ENCODE results near the gene DNAJB11.
"Not testable (repeated sequence)": the region's sequence is repeated elsewhere in the genome, so short reads cannot be mapped to it uniquely, and the experiment has no call there.

DNAJB11 gene

DNA sequence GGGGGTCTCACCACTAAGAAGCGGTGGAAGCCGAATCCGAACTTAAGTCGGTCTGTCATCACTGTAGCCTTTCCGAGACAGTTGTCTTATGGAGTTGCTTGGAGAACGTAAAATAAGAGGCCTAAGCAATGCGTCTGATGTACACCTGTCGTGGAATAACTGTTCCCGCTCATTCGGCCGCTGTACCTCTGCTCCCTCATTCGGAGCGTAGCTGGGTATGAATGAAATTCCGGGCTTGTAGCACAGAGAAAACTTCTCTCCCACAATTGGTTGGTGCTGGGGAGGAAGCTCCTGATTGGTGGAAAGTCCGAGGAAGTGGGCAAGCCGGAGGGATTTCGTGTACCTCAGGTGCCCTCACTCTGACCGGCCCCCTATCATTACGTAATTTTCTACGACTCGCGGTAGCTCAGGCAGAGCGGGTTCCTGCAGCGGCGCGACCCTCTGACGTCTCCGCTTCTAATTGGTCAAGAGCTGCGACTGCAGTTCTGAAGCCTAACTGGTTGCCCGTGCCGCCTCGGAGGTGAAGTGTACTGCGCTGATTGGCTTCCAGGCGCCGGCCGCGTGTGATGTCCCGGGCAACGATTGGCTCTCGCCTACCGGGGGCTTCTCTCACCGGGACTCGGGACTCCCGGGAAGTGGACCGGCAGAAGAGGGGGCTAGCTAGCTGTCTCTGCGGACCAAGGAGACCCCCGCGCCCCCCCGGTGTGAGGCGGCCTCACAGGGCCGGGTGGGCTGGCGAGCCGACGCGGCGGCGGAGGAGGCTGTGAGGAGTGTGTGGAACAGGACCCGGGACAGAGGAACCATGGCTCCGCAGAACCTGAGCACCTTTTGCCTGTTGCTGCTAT is at the start of gene DNAJB11:
TSS of gene DNAJB11 (plus strand) at position 625 of the 845 bp plus-strand sequence. CDS start at position 803, 178 bp downstream.
- DNase-seq, result peak; percentile 98

DNA sequence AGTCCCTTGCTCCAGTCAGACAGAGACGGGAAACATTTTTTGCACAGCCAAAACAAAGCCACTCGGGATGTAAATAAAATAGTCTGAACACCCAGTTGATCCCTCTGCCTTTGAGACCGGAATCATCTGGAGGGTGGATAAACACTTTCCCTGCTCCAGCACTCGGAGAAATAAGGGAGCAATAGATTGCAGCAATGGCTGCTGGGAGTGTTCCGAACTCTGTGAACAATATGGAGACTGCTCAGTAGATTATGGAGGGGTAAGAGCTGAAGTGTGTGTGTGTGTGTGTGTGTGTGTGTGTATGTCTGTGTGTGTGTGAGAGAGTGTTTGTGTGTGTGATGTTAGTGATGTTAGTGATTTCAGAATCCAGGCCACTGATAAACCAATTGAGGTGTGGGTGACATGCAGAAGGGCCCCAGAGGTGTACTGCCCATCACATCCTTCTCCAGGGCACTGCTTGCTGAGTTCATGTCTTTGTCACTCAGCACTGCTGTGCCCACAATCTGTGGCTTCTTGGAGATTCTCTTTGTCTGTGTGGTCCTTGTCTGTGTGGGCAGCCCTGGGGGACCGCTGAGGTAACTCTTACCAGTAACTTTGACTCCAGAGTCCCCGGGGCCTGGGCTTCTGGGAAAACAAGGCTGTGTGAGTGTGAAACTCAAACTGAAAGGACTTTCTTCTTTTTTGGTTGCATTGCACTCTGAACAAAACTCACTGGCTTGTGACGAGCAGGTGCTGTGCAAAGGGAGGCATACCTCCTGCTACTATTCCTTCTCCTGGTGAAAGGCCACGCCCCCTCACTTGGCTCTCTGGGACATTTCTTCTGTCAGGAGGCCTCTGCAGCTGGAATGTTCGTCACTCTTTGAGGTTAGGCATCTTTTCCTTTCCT is 49.3 kb upstream of the DNAJB11 start:
- no peak for DNase-seq

DNA sequence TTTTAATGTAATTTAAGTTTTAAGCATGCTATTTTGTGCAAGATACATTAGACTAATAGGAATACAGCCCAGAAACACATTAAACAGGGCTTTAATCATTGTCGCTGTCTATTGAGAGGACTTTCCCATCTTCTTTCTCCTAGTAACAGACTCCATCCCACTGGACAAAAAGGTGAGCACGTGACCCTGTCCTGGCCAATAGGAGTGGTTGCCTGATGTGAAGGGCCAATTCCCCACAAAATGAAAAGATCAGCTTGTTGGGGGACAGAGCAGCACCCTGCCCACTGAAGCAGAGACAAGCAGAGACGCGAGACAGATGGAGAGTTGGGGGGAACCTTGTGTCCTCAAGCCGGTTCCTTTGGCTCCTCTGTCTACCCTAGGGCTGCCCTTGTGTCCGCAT is 47.5 kb upstream of the DNAJB11 start:
- DNase-seq, result no peak

DNA sequence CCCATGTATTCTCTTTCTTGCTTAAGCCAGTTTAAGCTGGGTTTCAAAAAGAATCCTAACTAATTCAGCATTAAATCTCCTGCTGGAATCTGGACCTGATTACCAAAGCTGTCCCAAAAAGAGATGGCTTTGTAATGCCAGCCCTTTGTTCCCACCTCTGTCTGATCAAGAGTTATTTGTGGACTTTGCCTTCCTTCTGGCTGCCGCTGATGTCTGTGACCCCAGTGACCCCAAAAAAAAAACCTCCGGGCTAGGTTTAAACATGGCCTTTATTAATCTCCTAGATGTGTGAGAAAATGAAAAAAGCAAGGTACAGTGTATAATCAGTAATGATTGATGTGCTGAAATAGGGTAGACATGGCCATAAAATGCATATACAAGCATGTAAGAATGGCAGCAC is 47.1 kb upstream of the DNAJB11 start:
- DNase-seq, result no peak

DNA sequence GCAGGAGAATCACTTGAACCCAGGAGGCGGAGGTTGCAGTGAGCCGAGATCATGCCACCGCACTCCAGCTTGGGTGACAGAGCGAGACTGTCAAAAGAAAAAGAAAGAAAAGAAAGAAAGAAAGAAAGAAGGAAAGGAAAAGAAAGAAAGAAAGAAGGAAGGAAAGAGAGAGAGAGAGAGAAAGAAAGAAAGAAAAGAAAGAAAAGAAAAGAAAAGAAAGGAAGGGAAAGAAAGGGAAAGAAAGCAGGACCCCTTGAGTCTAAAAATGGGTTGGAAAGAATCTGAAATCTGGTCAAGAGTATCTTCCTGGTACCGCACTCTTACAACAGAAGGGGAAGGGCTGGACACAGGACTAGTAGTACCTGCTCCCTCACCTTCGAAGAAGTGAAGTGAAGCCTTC is 45.9 kb upstream of the DNAJB11 start:
- no peak for DNase-seq

DNA sequence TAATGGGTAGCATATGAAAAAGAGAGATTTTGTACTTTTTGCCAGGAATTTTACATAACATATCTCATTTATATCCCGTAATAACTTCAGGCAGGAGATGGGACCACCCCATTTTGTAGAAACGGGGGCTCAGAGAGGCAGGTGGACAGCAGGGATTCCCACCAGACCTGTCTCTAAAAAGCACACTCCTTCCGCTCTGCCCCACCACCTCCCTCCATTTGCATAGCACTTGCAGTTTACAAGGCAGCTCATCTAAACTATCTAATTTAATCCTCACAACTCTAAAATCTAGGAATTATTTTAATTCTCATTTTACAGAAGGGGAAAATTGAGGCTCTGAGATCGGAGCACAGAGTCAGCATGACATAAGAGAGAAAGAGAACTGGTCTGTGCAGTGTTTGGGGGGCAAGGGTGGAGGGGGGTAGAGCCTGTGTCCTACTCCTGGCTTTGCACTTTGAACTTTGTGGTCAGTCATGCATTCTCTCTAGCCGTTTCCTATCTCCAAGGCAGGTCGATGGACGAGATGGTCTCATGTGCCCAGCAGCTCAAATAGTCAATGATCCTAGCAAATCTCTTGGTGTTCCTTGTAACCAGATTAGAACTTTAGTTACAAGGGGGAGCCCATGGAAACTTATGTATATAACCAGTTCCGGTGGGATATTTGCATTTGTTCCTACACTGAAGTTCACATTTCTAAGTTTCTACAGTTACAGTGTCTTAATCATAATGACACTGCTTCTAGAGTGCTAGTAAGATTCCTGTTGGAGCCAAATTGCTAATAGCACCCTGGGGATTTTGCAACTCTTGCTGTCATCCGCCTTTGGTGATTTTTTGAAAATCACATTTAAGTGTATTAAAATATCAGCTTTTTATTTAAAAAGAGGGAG is 44.9 kb upstream of the DNAJB11 start:
- DNase-seq, result no peak

DNA sequence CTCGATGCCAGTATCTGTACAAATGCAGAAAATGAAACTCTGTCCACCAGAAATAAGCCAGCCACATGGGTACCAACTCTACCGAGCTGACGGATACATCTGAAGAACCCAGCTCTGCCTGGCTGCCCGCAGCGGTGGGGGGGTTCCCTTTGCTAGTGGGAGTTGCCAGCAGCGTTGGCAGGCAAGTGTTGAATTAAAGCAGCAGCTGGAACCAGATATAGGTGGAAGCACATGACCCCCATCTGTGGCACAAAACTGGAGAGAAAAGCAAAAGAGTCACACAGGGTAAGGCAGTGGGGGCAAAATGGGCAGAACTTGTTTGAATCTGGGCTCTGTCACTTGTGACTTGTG is 44.3 kb upstream of the DNAJB11 start:
- DNase-seq, result no peak

DNA sequence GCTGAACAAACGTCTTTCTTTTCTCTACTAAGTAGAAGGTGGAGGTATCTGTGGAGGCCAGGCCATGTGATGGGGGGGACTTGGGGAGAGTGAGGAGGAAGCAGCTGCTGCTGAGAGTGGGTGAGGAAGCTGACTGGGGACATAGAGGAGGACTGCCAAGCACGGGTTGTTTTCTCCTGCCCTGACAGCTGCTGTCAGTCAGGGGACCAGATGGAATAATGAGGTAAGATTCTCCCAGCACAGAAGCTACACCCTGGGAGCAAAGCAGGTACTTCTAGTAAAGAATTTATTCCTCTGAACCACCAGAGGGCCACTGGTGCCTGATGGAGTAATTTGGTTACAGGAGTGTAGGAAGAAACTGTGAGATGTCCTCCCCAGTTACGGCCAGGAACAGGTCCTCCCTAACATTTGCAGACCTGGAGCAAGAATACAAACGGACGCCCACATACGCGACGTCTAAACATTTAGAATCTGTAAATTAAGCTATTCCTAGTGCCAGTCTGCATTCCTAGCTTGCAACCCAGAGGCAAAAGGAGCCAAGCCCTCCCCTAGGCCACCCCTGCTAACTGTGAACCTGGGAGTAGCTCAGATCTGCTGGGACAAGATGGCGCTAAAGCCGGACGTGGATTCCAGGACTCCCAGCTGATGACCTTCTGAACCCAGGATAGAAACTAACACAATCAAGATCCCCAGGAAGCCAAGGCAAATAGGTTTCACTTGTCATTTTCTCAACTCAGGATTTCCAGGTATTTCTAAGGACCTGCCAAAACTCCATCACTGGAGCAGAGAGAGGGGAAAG is 41.1 kb upstream of the DNAJB11 start:
- no peak for DNase-seq

DNA sequence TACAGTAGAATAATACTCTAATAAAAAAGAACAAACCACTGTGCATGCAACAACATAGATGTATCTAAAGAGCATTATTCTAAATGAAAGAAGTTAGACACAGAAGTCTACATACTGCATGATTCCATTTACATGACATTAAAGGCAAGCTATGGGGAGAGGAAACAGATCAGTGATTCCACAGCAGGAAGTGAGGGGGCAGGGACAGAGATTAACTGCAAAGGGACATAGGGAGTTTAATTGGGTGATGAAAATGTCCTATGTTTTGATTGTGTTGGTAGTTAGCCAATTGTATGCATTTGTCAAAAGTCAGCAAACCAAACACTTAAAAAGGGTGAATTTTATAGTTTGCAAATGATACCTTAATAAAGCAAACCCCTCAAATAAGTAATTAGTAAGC is 40.1 kb upstream of the DNAJB11 start:
- DNase-seq, result no peak

DNA sequence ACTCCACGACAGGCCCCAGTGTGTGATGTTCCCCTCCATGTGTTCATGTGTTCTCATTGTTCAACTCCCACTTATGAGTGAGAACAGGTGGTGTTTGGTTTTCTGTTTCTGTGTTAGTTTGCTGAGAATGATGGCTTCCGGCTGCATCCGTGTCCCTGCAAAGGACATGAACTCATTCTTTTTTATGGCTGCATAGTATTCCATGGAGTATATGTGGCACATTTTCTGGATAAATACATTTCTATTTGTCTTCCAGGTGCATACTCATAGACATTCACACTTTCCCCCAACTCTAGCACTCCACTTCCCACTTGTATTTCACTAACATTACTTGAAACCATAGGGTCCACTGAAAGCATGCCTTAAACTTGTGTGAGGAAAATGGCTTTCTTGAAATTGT is 38.8 kb upstream of the DNAJB11 start:
- DNase-seq, result not testable (repeated sequence)

DNA sequence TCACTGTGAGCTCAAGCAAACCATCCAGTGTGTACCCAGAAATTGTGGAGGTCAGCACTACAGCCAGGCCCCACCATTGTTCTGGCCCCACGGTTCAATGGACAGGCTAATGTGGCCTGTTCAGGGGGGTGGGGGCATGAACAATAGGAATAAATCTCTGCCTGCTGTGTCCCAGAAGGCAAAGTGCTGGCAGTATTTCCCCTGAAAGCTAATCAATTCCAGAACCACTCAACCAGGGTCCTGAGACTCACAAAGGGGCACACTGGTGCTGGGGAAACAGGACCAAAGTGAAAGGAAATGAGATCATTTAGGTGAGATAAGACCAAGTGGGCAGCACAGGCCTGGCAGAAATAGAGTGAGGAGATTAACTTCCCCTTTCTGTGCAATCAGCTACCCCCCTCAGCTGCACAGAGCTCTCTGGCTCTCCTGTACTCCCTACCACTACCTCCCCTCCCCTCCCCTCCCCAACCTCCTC is 37.9 kb upstream of the DNAJB11 start:
- DNase-seq, result no peak

DNA sequence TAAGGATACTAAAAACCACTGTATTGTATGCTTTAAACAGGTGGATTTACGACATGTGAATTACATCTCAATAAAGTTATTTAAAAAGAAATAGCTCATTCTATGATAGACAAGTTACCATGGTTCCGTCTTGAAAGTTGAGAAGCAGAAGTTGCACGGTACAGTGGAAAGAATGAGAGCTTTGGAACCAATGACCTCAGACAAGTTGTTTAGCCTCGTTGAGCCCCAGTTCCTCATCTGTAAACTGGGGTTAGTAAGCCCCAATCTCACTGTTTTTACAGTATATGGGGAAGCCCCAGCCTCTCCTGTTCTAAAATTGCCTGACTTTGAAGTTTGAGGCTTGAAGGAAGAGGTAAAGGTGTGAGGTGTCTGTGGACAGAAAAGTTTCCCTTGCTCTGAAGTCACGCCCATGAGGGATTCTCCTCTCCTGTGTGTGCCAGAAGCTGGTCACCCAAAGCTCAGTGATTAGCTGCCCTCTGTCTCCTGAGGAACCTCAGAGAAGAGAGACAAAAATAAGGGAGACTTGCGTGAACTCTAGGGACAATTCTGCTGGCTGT is 36.3 kb upstream of the DNAJB11 start:
- no peak for DNase-seq

DNA sequence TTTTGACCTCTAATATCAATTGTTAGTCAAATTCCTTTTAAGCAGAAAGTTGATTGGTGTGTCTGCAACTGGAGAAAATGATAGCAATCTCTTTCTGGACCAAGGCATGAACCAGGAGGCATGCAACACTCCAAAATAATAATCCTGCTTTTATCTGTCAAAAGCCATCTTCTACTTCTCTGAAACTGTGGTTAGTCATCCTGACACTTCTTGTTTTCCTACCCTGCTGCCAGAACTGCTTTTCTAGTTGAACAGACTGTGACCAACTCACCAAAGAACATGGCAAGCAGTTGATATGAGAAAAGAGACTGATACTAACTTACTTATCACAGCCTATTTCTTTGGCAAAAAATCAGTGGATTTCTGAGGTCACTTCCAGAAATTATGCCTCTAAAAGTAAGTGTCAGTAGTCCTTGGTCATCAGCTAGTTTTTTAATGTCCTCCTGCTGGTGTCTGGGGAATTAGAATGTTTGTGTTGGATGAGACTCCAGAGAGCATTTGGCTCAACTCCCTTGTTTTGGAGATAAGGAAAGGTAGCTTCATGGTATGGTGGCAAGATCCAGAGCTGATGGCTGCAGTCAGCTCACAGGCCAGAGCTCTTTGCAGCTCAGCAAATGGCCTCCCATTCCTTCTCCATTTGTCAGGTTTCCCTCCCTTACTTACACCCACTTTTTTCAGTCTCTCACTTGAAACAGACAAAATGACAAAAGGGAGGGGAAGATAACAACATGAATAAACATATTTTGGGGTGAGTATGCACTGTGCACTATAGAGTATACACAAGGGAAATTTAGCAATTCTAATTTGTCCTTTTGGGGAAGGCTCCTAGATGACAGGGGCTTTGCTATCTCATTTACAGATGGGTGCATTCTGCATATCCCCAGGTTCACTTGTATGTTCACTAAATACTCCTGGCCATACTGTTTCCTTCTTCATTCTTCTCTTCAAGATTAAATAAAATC is 33.4 kb upstream of the DNAJB11 start:
- DNase-seq, result no peak

DNA sequence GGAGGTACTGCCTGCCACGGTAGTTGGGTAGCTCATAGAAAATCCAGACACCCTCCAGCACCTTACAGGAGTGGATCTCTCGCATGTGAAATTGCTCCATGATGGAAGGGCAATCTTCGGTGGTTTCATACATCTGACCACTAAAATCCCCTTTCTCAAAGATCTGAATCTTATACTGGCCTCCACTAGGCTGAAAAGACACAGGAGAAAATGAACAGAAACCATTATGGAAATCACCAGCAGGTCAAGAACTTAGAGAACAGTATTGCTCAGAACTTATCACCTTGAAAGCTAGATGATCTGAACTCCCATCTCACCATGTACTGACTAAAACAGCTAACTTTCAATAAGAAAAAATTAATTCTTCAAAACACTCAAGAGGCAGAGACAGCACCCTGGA is 31.7 kb upstream of the DNAJB11 start:
- DNase-seq, result no peak

DNA sequence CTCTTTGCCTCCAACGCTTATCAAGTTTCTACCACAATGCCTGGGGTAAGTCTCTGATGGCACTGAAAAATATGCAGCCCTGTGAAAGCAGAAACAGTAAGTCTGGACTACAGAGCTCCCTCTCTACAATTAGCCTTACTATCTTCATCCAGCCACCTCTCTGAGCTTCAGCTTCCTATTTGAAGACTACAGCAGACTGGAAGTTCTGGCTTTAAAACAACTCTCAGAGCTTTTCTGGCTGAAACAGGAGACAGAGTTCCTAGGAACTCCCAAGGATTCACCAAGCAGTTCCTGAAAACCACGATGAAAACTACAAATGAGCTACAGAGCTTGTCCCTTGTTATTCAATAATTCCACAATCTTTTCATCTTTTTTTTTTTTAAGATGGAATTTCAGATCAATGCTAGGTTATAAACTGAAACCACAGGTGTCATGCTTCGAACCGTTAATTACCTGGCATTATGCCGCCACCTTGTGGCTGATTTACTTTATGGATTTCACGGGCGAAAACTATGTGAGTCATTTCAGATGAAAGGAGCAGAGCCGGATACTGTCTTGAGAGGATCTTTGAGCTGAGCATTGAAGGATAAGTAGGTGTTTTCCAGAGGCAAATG is 30.2 kb upstream of the DNAJB11 start:
- peak; percentile 23 for DNase-seq

DNA sequence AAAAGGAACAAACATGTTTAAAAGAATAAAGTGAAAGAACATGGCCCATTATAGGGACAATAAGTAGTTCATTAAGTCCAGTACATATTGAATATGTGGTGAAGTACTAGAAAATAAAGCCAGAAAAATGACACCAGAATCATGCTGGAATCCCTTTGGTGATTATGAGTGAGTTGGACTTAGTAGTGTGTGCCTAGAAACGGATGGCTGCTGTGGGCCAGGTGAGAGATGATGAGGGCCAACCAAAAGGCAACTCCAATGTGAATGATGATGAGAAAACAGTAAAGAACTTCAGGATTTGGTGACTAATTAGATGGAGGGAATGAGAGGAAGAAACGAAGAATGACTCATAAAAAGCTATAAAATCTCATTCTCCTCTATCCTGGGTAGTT is 29.7 kb upstream of the DNAJB11 start:
- DNase-seq, result no peak

DNA sequence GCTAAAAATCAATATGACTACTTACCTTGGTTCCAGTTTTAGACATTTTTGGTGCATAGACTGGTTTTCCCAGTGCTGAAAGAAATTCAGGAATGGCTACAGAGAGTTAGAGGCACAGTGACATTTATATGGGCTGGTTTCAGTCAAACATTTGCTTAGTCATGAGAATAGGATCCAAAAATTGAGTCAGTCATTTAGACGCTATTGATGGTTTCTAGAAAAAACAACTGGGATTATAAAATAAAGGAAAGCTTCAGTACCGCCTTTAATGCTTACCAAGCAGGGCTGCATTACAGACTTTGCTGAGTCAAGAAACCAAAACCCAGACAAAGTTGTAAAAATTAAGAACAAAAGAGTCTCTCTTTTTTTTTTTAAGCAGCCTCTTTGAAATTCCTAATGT is 26.2 kb upstream of the DNAJB11 start, which contains the start of gene CRYGS:
TSS of gene CRYGS (minus strand) at position 100 of the 400 bp plus-strand sequence. CDS start at position 46, 54 bp downstream.
- no peak for DNase-seq

DNA sequence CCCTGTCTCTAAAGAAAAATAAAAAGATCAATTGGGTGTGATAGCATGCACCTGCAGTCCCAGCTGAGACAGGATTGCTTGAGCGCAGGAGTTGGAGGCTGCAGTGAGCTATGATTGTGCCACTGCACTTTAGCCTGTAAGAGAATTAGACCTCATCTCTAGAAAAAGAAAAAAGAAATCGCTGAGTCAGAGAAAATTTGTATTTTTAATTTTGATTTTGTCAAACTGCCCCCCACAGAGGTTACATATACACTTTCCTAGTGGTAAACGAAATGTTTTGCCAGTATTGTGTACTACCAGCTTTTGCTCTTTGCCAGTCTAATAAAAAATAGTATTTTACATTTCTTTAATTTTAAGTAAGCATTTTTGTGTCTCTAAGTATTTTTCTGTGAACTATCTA is 21.0 kb upstream of the DNAJB11 start:
- DNase-seq, result no peak

DNA sequence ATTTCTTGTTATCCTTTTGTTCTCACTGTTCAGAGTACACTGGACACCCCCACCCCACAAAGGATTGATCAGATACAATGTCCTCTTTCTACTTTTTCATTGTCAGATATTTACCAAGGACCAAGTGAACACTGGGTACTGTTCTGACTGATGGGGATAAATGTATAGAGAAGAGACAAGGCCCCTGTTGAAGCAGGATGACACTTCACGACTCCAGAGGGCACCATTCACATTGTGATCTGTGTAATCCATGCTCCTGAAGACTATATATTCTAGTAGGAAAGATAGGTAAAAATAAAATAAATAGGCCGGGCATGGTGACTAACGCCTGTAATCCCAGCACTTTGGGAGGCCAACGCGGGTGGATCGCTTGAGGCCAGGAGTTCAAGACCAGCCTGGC is 19.1 kb upstream of the DNAJB11 start:
- DNase-seq, result no peak

Measured in SHP77 treated with DMSO at 0.1 percent for 48 hours (cell line).